Measurements from ENCODE around the gene SCAP.

- TF ChIP-seq CTCF (IDR thresholded peaks at IDR 0.05) (no peak), SIN3A (IDR thresholded peaks at IDR 0.05; ENCODE audit: borderline replicate concordance, low read depth, low read length) (no peak), RFX5 (IDR thresholded peaks at IDR 0.05; ENCODE audit: low read length) (no peak), NFIC (IDR thresholded peaks at IDR 0.05; ENCODE audit: borderline replicate concordance) (no peak), TAF1 (IDR thresholded peaks at IDR 0.05; ENCODE audit: borderline replicate concordance, low read depth, low read length) (no peak), FOSL2 (IDR thresholded peaks at IDR 0.05; ENCODE audit: borderline replicate concordance, low read depth) (no peak), POLR2AphosphoS5 (IDR thresholded peaks at IDR 0.05; ENCODE audit: low read depth, low read length) (no peak)
These were observed 66.9 kb downstream of the SCAP start for GRCh38 chr3:47408839-47409229.

All from SK-N-SH (cell line).